Activated CD8-positive, alpha-beta memory T cell treated with anti-CD3 and anti-CD28 coated beads for 4 hours (primary cell): Measurements from ENCODE around the gene CHRNA4.

ENCODE experiments used
- DNase-seq, 2 donors: peaks; one replicate each; pipeline ENCODE4 v3.0.0-alpha.2; 2020; ENCODE audit warnings: low read depth in 2 of 2

CHRNA4 gene

DNA sequence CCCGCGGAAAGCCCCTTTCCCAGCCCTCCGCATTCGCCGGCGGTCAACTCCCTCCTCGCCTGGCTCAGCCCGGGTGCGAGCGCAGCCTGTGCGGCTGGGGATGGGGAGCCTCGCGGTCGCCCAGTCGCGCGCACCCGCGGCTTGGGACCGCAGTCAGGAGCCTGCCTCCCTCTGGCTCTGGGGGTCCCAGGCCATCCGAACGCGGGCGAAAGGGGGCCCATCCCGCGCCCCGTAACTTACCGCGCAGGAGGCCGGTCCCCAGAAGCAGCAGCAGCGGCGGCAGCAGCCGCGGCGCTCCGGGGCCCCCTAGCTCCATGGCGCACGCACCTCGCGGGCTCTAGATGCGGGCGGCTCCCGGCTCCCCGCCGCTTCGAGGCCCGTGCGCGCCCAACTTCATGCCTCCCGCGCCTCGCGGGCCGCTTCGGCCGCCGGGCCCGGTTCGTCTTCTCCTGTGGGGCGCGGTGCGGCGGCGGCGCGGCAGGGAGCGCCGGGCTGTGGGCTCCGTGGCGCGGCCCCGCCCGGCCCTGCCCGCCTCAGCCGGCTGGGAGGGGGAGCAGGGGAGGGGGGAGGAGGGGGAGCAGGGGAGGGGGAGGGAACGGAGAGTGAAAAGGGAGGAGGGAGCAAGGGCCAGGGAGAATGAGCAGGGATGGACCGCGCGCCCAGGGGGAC is at the start of gene CHRNA4:
CHRNA4 (minus strand) TSS at position 500 of the 669 bp plus-strand sequence; CDS start at position 316, 184 bp downstream.
- DNase-seq, result no peak

DNA sequence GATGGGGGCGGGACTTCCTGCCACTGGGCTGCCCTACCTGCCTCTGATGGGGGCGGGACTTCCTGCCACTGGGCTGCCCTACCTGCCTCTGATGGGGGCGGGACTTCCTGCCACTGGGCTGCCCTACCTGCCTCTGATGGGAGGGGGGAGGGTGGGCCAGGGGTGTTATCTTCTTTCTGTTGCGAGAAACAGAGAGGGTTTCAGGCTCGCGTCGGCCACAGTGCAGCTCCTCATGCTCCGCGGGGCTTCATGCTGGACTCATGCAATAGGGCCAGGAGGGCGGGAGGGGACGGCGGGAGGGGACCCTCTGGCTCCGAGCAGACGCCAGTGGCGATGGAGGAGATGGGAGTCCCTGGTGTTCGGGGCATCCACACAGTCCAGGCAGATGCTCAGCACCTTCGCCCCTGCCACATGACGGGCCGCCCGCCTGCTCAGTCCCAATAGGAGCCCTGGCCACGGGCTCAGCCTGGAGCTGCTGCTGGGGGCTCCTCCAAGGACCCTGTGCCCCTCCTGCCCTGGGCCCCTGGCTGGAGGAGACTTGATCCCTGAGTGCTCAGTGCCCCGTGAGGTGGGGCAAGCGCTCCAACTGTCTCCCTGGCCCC is 48.8 kb upstream of the CHRNA4 start:
- no peak for DNase-seq

GRCh38 chr20:63409066-63409833 is 48.1 kb upstream of the CHRNA4 start:
- DNase-seq, result no peak

DNA sequence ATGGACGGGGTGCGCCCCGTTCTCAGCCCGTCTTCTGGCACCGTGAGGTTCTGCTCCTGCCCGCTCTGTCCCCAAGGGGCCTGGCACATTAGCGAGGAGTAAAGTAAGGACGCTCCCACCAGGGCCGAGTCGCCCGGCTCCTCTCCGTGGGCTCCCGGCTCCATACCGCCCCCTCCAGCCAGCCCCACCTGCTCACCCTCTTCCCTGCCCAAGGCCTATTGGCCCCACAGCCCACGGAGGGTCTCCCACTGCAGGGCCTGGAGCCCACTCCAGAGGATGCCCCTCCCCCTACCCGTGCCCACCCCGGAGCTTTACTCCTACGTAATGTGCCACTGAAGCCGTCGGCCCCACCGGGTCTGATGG is 47.5 kb upstream of the CHRNA4 start:
- no peak for DNase-seq

- no peak for DNase-seq
Observed at GRCh38 chr20:63407928-63408683, 47.0 kb upstream of the CHRNA4 start.

GRCh38 chr20:63406617-63407245 is 45.6 kb upstream of the CHRNA4 start:
- no peak for DNase-seq

DNA sequence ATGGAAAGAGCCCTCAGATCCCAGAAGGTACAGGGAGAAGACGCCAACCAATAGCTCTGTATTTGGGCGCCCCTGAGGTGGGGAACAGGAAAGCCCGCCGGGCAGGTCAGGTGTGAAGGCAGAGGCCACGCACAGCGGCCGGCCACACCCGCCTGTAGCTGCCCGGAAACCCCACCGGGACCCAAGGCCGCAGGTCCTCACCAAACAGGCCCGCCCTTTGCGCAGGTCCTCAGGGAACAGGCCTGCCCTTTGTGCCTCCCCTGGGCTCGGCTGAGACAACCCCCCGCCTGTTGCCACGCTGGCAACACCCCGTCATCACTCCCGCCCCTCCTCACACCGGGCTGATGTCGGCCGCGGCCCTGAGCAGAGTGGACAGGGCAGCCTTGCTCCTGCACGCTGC is 44.9 kb upstream of the CHRNA4 start:
- no peak for DNase-seq

DNA sequence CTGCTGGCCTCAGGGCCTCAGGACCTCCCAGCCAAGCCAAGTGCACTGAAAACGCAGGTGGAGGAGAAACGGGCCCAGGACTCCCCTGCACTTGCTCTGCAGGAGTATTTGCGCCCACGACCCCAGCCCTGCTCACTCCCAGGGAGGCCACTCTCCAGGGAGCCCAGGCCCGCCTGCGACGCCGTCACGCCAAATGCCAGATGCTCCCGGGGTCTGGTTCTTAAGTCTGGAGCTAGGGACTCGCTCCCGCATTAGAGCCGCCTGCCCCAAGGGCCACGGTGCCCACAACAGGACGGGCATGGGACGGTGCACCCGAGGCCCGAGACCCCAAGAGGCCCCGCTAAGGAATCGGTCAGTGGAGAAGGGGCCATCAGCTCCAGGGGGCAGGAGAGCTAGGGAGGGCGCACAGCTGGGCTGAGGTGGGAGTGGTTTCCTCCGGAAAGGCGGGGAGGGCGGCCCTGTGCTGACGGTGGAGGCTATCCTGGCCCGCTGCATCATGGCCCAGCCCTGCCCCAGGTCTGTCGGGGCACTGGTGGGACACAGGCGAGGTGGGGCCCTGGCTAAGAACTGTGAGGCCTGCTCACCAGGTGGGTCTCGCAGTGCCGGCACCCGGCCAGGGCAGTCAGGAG is 44.1 kb upstream of the CHRNA4 start:
- no peak for DNase-seq

DNA sequence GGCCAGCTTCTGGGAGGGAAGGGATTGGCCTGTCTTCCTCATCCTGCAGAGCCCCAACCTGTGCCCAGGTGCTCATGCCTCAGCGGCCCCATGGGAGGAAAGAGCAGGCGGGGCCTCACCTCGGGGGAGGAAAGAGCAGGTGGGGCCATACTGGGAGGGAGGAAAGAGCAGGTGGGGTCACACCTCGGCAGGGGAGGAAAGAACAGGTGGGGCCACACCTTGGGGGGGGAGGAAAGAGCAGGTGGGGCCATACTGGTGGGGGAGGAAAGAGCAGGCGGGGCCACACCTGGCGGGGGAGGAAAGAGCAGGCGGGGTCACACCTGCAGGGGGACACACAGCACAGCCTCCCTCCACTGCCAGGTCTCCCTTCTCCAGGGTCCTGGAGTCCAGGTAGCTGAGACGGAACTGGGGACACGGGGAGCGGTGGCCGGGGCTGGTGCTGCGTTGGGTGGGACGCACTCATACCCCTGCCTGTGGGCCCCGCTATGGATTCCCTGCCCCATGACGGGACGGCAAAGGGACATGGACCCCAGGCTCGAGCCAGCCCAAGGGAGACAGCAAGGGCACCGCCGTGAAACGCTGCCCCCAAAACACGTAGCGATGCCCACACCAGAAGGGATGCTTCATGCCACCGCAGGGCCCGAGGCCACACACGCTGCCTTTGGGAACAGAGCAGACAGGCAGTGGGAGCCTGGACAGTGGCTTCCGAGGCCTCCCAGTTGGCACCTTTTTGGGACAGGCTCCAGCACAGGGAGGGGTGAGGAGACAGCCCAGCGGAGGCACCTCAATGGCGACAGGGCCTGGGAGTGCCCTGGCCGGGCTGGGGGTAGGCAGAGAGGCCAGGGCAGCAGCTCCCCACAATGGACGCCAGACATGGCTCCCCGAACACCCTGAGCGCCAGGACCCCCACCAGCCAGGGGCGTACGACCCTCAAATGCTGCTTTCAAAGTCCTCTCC is 43.3 kb upstream of the CHRNA4 start:
- no peak for DNase-seq

GRCh38 chr20:63403403-63404105 is 42.4 kb upstream of the CHRNA4 start:
- no peak for DNase-seq

GRCh38 chr20:63402860-63403220 is 41.7 kb upstream of the CHRNA4 start:
- no peak for DNase-seq

- no peak for DNase-seq
Observed at GRCh38 chr20:63402181-63402859, 41.2 kb upstream of the CHRNA4 start.

GRCh38 chr20:63401384-63402110 is 40.4 kb upstream of the CHRNA4 start:
- DNase-seq, result no peak

GRCh38 chr20:63400486-63401210 is 39.5 kb upstream of the CHRNA4 start:
- no peak for DNase-seq

DNA sequence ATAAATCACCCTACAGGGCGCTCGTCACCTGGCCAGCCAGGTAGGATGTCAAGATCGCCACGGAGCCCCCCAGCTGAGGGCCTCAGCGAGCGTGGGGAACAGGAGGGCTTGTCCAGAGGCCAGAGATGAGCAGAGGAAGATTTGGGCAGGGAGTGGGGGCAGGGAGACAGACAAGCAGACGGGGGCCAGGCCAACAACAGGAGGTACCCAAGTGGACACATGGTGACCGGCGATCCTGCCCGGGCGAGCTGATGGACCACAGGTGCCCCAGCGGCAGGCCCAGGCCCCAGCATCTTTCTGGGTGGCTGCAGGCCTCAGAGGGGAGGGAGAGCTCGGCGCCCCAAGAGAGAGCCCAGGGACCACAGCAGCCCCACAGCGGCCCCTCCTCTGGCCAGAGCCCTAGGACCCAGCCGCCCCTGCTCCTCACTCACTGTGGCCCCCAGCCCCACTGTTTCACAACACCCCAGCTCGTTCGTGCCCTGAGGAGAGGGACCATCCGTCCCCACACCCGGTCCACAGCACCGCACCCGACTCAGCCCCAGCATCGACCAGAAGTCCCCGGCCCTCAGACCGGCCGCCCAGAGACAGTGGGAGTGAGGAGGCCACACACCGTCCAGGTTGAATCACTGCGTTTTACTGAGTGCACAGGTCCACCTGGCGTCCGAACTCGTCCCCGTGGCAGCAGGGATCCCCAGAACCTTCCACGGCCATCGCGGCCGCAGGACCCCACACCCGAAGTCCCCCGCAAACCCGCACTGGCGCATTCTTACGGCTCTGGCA is 38.6 kb upstream of the CHRNA4 start:
- DNase-seq, result no peak

- no peak for DNase-seq
Observed at GRCh38 chr20:63398744-63399514, 37.8 kb upstream of the CHRNA4 start.
